ENCODE data around the gene MLC1. TPM values are rescaled to one million over a fixed set of nuclear protein-coding genes. Genes with fewer than 3 reads are reported as not detected.

Gene MLC1
- total RNA-seq, 1 donor: 2.8 TPM

DNA sequence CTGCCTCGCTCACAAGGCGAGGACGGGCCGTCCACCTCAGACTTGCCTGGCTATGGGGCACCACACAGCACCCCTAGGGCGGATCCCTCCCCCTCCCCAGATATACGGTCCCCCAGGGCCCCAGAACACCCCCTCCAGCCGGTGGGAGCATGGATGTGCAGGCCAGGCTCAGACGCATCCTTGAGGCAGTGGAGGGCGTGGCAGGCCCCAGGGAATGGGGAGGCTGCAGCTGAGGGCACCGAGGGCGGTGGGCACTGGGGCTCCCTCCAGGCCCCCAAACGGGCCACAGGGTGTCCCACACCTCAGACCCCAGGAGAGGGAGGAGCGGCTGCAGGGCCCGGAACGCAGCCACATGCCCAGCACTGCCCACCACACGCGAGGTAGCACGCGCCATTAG lies 39.2 kb downstream of the MLC1 start:
- Histone ChIP-seq H3K4me1 (ENCODE audit: insufficient read depth, low read length) (no peaks in the 10 kb centered on the region), H3K4me3 (ENCODE audit: low read length) (no peak overlapping the region), H3K27me3 (ENCODE audit: insufficient read depth, low read length) (no peaks in the 10 kb centered on the region), H3K9me3 (ENCODE audit: low read depth, low read length) (no peaks in the 10 kb centered on the region)

DNA sequence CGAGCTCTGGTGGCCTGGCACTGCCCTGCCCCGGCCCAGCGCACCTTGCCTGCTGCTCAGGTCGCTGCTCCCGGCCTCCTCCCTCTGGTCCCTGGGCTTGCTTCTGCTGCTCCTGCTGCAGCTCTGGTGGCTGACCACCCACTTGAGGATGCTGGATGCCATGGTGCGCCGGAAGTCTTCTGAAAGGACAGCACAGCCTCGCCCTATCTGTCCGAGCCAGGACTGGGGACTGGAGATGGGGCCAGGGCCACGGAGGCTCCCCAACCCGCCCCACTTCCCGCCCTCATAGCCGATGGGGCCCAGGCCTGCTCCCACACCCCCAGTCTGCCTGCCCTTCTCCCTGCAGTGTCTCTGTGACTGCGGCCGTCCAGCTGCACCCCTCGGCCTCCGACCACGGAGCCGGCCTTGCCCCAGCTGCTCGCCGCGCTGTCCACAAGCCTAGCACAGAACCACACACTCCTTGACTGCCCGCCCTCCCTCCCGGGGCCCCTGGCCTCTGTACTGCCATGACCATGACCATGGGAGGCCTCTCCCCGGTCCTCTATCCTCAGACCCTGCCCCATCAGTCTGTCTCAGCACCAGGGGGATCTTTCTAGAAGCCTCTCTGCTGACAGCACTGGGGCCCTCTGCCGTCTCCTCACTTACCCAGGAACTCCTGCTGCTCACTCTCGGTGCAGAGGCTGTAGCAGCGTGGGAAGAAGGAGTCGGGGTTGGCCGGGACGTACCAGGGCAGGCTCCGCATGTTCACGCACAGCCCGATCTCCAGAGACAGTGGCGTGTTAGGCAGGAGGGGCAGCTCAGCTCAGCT lies 39.8 kb downstream of the MLC1 start:
- H3K27me3 ChIP-seq (ENCODE audit: insufficient read depth, low read length): no peaks in the 10 kb centered on the region
- no peaks in the 10 kb centered on the region for H3K4me1 ChIP-seq (ENCODE audit: insufficient read depth, low read length)
- no peaks in the 10 kb centered on the region for H3K9me3 ChIP-seq (ENCODE audit: low read depth, low read length)
- H3K4me3 ChIP-seq (ENCODE audit: low read length): no peak overlapping the region

DNA sequence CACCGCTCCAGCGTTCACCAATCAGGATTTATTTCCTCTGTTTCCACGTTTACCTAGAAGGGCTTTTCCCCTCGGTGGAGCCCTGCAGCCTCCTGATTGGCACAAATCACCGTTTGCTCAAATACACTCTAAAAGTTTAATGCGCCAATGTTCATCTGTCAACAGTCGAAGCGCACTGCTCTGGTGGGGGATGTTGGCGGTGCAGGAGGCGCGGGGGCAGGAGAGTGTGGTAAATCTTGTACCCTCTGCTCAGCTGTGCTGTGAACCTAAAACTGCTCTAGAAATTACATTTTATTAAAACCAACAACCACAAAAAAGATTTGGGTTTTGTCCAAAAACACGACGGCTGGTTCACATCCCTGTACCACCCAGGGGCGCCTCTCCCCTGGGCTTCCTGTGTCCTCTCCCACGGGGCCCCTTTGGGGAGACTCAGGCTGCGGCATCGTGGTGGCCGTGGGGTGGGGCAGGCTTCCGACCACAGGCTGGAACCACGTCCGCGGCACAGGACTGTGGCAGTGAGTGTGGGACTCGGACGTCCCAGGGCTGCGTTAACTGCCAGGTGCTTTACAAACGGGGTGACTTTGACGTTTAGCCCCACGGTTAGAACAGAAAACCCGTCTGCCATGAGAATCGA lies 40.6 kb downstream of the MLC1 start:
- H3K4me3 ChIP-seq (ENCODE audit: low read length): no peak overlapping the region
- H3K4me1 ChIP-seq (ENCODE audit: insufficient read depth, low read length): no peaks in the 10 kb centered on the region
- H3K27me3 ChIP-seq (ENCODE audit: insufficient read depth, low read length): no peaks in the 10 kb centered on the region
- H3K9me3 ChIP-seq (ENCODE audit: low read depth, low read length): no peaks in the 10 kb centered on the region

DNA sequence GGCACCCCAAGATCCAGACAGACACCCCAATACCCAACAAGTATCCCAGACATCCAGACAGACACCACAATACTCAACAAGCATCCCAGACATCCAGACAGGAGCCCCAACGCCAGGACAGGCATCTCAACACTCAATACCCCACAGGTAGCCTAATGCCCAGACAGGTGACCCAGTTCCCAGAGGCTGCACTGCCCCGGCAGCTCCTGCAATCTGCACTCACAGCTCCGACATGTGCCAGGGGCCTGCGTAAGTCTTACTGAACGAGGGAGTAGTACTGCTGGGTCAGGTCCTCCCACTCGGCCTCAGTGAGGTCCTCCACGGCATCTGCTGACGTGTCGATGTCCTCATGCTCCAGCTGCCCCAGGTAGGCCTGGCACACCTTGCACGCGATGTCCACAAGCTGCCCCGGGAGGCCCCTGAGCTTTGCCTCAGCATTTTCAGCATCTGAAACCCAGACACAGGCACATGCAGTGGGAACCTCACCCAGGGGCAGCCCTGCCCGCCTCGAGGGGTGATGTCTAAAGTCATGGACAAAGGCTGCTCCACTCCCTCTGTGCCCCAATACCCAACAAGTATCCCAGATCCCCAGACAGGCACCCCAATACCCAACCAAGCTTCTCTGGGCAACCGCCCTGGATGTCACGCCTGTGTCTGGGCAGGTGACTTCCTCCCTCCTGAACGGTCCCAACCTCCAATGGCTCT lies 43.7 kb downstream of the MLC1 start:
- Histone ChIP-seq H3K27me3 (ENCODE audit: insufficient read depth, low read length) (no peaks in the 10 kb centered on the region), H3K4me3 (ENCODE audit: low read length) (no peak overlapping the region), H3K4me1 (ENCODE audit: insufficient read depth, low read length) (no peaks in the 10 kb centered on the region), H3K9me3 (ENCODE audit: low read depth, low read length) (no peaks in the 10 kb centered on the region)

DNA sequence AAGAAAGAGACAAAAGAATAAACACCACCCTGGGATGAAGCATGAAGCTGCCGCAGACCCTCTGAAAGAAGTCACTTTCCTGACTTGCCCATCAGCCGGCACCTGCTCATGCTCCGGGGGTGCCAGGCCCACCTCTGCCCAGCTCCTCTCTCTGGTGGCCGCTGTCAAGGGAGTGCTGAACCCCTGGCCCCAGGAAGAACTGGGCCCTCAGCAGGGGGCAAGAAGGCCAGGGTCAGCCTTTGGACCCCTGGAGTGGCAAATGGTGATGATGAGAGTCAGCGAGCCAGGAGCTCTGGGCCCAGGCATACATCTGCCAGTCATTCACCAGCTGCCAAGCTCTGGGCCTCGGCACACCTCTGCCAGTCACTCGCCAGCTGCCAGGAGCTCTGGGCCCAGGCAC lies 44.5 kb downstream of the MLC1 start:
- Histone ChIP-seq H3K4me3 (ENCODE audit: low read length) (no peak overlapping the region), H3K27me3 (ENCODE audit: insufficient read depth, low read length) (no peaks in the 10 kb centered on the region), H3K4me1 (ENCODE audit: insufficient read depth, low read length) (no peaks in the 10 kb centered on the region), H3K9me3 (ENCODE audit: low read depth, low read length) (no peaks in the 10 kb centered on the region)

DNA sequence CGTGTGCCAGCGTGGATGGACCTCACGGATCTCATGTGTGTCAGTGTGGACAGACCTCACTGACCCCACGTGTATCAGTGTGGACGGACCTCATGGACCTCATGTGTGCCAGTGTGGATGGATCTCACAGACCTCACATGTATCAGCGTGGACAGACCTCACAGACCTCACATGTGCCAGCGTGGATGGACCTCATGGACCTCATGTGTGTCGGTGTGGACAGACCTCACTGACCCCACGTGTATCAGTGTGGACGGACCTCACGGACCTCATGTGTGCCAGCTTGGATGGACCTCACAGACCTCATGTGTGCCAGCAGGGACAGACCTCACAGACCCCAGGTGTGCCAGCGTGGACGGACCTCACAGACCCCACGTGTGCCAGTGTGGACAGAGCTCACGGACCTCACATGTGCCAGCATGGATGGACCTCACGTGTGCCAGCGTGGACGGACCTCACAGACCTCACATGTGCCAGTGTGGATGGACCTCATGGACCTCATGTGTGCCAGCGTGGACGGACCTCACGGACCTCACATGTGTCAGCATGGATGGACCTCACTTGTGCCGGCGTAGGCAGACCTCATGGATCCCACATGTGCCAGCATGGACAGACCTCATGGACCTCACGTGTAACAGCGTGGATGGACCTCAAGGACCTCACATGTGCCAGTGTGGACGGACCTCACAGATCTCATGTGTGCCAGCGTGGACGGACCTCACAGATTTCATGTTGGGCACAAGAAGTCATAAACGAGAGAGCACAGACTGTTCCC lies 45.4 kb downstream of the MLC1 start:
- Histone ChIP-seq H3K27me3 (ENCODE audit: insufficient read depth, low read length) (no peaks in the 10 kb centered on the region), H3K9me3 (ENCODE audit: low read depth, low read length) (no peaks in the 10 kb centered on the region), H3K4me1 (ENCODE audit: insufficient read depth, low read length) (no peaks in the 10 kb centered on the region), H3K4me3 (ENCODE audit: low read length) (no peak overlapping the region)

DNA sequence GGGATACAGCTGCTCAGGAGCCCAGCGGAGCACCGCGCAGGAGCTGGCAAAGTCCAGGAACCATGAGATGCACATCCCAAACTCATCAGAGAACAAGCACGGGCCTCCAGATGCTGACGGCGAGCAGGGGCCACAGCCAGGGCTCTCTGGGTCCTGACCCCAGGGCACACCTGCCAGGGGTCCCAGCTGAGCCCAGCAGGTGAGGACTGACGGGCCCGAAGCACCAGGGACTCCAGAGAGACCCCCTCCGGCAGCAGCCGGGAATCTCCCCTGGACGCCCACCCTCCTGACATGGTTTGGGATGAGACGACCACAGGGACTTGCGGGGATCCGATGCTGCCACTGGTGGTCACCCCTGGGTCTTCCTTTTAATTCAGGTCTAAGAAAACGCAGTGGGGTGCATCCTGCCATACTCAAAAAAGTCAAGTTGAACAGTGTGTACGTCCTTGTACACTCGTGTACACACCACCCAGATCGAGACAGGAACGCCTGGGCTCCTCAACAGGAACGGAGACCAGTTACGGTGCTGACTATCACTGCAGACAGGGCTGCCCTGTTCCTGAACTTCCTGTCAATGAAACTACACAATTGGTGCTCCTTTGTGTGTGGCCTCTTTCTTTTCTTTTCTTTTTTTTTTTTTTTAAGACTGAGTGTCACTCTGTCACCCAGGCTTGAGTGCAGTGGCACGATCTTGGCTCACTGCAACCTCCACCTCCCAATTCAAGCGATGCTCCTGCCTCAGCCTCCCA lies 49.1 kb downstream of the MLC1 start:
- H3K27me3 ChIP-seq (ENCODE audit: insufficient read depth, low read length): no peaks in the 10 kb centered on the region

DNA sequence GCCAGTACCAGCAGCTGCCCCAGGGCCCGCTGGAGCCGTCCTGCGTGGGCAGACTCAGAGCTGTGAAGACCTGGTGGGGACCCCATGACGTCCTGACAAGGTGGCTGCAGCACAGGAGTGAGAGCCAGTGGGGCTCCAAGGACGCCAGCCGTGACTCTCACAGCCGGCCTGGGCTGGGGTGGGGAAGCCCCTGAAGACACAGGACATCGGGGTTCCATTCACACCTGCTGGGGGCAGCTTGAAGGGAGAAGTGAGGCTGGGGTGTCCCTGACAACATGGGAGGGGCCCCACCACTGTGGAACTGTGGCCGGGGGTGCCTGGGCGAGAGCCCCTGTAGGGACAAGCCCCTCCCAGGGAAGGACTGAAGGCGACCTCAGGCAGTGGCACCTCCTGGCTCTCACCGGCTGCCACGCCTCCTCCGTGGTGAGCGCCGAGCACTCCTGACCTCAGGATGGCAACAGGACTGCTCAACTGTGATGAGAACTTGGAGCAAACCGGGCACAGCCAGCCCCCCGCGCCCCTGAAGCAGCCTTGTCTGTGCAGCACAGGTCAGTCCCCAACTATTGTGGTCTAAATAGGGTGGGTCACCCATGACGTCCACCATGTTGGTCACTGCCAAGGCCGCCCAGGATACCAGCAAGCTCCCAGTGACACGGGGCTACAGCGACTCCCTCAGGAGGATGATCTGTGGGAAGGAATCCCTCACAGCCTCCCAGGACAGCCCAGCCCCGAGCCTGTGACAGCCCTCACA lies 49.9 kb downstream of the MLC1 start:
- Histone ChIP-seq H3K4me3 (ENCODE audit: low read length) (no peak overlapping the region), H3K9me3 (ENCODE audit: low read depth, low read length) (no peaks in the 10 kb centered on the region), H3K4me1 (ENCODE audit: insufficient read depth, low read length) (peaks cover 3% of the 10 kb centered on the region), H3K27me3 (ENCODE audit: insufficient read depth, low read length) (no peaks in the 10 kb centered on the region)

More for the DNA sequence above, 49.1 kb downstream of the MLC1 start:
- Histone ChIP-seq H3K4me1 (ENCODE audit: insufficient read depth, low read length) (no peaks in the 10 kb centered on the region), H3K4me3 (ENCODE audit: low read length) (no peak overlapping the region), H3K9me3 (ENCODE audit: low read depth, low read length) (no peaks in the 10 kb centered on the region)

DNA sequence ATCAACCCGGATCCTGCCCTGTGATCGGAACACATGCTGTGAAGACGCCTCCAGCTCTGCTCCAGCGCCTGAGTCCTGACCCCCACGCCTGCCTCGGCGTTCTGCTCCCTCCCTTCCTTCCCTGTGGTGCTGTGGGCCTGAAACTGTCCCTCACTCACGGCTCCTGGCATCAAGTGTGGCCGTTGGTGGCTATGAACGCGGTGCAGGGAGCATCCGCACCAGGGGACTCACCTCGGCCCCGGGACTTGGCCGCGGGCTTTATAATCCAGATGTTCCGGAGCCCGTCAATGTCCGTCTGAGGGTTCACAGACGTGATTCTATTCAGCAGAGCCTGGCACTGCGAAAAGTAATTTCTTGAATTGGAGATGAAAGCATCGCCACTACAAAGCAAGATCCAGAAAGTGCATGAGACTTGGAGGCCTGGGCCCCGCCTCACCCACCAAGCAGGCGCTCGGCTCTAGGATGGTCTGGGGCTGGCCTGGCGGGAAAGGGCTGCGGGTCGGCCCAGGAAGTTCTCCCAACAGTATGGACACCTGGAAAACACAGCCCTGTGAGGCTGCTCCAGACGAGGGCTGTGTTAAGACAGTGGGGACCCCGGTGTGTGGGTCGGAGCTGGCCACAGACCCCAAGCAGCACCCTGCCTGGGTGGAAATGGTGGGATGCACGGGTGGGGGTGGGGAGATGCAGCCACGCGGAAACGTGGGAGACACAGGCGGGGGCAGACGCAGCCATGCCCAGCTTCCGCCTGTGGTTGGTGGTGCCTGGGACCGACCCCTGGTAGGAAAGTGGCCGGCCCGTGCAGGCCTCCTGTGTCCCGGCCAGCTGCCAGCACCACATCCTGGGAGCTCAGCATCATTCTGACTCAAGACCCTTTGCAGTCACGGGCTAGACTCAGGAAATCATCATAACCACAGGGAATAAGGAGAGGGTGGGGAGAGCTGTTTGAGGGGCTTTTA lies 50.8 kb downstream of the MLC1 start:
- Histone ChIP-seq H3K27me3 (ENCODE audit: insufficient read depth, low read length) (no peaks in the 10 kb centered on the region), H3K4me3 (ENCODE audit: low read length) (no peak overlapping the region), H3K4me1 (ENCODE audit: insufficient read depth, low read length) (peaks cover 10% of the 10 kb centered on the region), H3K9me3 (ENCODE audit: low read depth, low read length) (no peaks in the 10 kb centered on the region)

DNA sequence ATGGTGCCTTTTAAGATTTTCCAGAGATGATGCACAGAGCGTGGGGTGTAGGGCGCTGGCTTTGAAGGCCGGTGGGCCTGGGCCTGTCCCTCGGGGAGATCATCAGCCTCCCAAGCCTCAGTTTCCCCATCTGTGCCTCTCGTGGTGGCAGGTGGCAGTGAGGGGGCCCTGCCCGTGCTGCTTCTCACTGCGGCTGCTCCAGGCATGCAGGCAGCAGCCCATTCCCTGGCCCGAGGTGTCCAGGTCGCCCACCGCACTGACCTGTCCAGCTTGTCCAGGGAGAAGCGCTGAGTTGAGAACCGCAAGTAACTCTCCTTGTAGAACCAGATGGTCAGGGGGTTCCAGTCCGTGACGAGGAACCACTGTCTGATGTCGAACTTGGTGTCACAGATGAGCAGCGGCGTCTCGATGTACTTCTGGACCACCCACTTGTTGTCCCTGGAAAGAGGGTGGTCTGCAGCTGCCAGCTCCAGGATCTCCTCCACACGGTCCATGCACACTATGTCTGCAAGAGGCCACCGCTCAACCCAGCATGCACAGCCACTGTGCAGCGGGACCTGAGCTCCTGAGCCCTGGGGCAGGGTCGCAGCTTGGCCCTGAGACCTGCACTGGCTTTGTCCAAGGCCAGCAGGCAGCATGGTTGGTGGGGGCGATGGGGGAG lies 52.2 kb downstream of the MLC1 start:
- no peaks in the 10 kb centered on the region for H3K9me3 ChIP-seq (ENCODE audit: low read depth, low read length)
- peaks cover 10% of the 10 kb centered on the region for H3K4me1 ChIP-seq (ENCODE audit: insufficient read depth, low read length)
- H3K4me3 ChIP-seq (ENCODE audit: low read length): no peak overlapping the region
- H3K27me3 ChIP-seq (ENCODE audit: insufficient read depth, low read length): no peaks in the 10 kb centered on the region

DNA sequence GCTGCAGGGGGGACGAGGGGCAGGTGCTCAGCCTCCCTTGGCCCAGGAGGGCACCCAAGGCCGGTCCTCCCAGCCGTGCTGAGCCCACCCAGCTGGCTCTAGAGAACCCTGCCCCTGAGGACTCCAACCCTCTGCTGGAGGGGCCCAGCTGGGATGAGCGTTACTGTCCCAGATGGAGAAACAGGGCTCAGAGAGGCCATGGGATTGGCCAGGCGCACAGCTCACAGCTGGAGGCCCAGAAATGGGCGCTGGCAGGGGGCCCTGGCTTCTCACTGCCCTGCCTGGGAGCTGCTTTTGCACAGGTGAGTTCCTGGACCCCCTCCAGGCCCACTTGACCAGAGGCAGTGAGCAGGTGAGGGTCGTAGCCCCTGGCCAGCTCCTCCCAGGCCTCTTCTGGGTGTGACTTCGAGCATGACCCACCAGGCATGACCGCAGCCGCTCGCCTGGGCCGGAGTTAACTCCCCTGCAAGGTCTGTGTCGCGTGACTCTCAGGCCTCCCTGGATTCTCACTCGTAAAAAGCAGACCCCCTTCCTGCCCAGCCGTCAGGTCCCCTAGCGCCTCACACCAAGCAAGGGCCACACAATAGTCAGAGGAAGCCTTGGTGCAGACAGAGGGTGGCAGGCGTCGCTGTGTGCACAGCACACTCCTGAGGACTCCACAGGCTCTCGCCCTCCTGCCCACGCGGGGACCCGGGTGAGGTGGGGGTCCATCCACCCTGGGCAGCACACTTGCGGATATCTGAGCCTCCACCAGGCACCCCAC lies 52.9 kb downstream of the MLC1 start:
- H3K9me3 ChIP-seq (ENCODE audit: low read depth, low read length): no peaks in the 10 kb centered on the region
- no peak overlapping the region for H3K4me3 ChIP-seq (ENCODE audit: low read length)
- H3K27me3 ChIP-seq (ENCODE audit: insufficient read depth, low read length): no peaks in the 10 kb centered on the region
- peaks cover 10% of the 10 kb centered on the region for H3K4me1 ChIP-seq (ENCODE audit: insufficient read depth, low read length)

Measured in mononuclear cell (primary cell).